HepG2 (cell line): Measurements from ENCODE around the gene WEE1. TPM values are rescaled to one million over a fixed set of nuclear protein-coding genes. Genes with fewer than 3 reads are reported as not detected.
A peak's percentile ranks its signal among the peaks of the same experiment; 100 is the strongest.

ENCODE experiments used
- AGO2 ChIP-seq: fragments of 200-400 bp; formaldehyde crosslinking; optimal IDR thresholded peaks from 2 replicates; pipeline ENCODE3; 2017; ENCODE audit warnings: mild to moderate bottlenecking, low read depth, low read length, moderate library complexity
- CEBPB ChIP-seq: IDR thresholded peaks from 2 replicates; pipeline ENCODE4 v1.6.1; 2011; ENCODE audit warnings: low read depth, low read length, improper control_type of control experiment, borderline replicate concordance
- CHD2 ChIP-seq: IDR thresholded peaks from 2 replicates; pipeline ENCODE4 v1.6.1; 2011; ENCODE audit warnings: low read depth, low read length, improper control_type of control experiment
- CHD4 ChIP-seq: fragments of 200-600 bp; sonication (generic); IDR thresholded peaks from 2 replicates; pipeline ENCODE4 v1.7.0; 2017; ENCODE audit warnings: mild to moderate bottlenecking, low read length, borderline replicate concordance
- ELF4 ChIP-seq: sonication (generic); formaldehyde crosslinking; IDR thresholded peaks from 2 replicates; pipeline ENCODE4 v1.5.0; 2020; ENCODE audit warnings: missing genetic modification reagents, mild to moderate bottlenecking, moderate library complexity, borderline replicate concordance
- HMG20A ChIP-seq: IDR thresholded peaks from 2 replicates; pipeline ENCODE4 v1.6.1; 2016; ENCODE audit warnings: borderline replicate concordance
- HOXA5 ChIP-seq: sonication (generic); formaldehyde crosslinking; IDR thresholded peaks from 2 replicates; pipeline ENCODE4 v1.4.0; 2020; ENCODE audit warnings: missing genetic modification reagents
- MAFG ChIP-seq: sonication (generic); formaldehyde crosslinking; IDR thresholded peaks from 2 replicates; pipeline ENCODE4 v1.5.1; 2020; ENCODE audit warnings: mild to moderate bottlenecking, missing genetic modification reagents
- MATR3 ChIP-seq: sonication (generic); formaldehyde crosslinking; IDR thresholded peaks from 2 replicates; pipeline ENCODE4 v1.4.0; 2020; ENCODE audit warnings: missing genetic modification reagents
- MBD4 ChIP-seq: IDR thresholded peaks from 2 replicates; pipeline ENCODE4 v1.6.1; 2012; ENCODE audit warnings: low read length, inconsistent platforms, borderline replicate concordance
- MEIS2 ChIP-seq: sonication (generic); formaldehyde crosslinking; IDR thresholded peaks from 2 replicates; pipeline ENCODE4 v1.9.0; 2021; ENCODE audit warnings: mild to moderate bottlenecking, missing genetic modification reagents
- PAWR ChIP-seq: sonication (generic); formaldehyde crosslinking; IDR thresholded peaks from 2 replicates; pipeline ENCODE4 v1.4.0; 2020; ENCODE audit warnings: missing genetic modification reagents, mild to moderate bottlenecking, borderline replicate concordance
- PCBP2 ChIP-seq: fragments of 200-400 bp; formaldehyde crosslinking; optimal IDR thresholded peaks from 2 replicates; pipeline ENCODE3; 2018; ENCODE audit warnings: low read length, low read depth; ENCODE audit not compliant: poor library complexity, severe bottlenecking
- RBM39 ChIP-seq: fragments of 200-400 bp; formaldehyde crosslinking; IDR thresholded peaks from one replicate; pipeline ENCODE4 v1.6.1; 2018; ENCODE audit warnings: antibody characterized with exemption, mild to moderate bottlenecking, low read depth, low read length; ENCODE audit not compliant: poor library complexity, severe bottlenecking
- RFX1 ChIP-seq: fragments of 450-650 bp; IDR thresholded peaks from 2 replicates; pipeline ENCODE4 v1.6.1; 2017
- SIN3A ChIP-seq: IDR thresholded peaks from 2 replicates; pipeline ENCODE4 v1.6.1; 2011; ENCODE audit warnings: low read depth, mild to moderate bottlenecking, control low read depth, low read length, borderline replicate concordance
- SNAPC2 ChIP-seq: sonication (generic); formaldehyde crosslinking; IDR thresholded peaks from 2 replicates; pipeline ENCODE4 v1.8.1; 2022; ENCODE audit warnings: mild to moderate bottlenecking, missing genetic modification reagents
- XRCC5 ChIP-seq: fragments of 200-400 bp; formaldehyde crosslinking; optimal IDR thresholded peaks from 2 replicates; pipeline ENCODE3; 2017; ENCODE audit warnings: mild to moderate bottlenecking, low read length
- ZBTB7A ChIP-seq: sonication (generic); formaldehyde crosslinking; IDR thresholded peaks from 2 replicates; pipeline ENCODE4 v1.8.0; 2022; ENCODE audit warnings: mild to moderate bottlenecking, missing genetic modification reagents
- ZBTB8A ChIP-seq: sonication (generic); formaldehyde crosslinking; IDR thresholded peaks from 2 replicates; pipeline ENCODE4 v1.4.0; 2020; ENCODE audit warnings: mild to moderate bottlenecking, low read depth, missing genetic modification reagents, borderline replicate concordance
- ZNF124 ChIP-seq: sonication (generic); formaldehyde crosslinking; IDR thresholded peaks from 2 replicates; pipeline ENCODE4 v1.4.0; 2020; ENCODE audit warnings: missing genetic modification reagents
- ZNF230 ChIP-seq: sonication (generic); formaldehyde crosslinking; IDR thresholded peaks from 2 replicates; pipeline ENCODE4 v1.4.0; 2020; ENCODE audit warnings: mild to moderate bottlenecking, missing genetic modification reagents
- ZNF251 ChIP-seq: sonication (generic); formaldehyde crosslinking; IDR thresholded peaks from 2 replicates; pipeline ENCODE4 v1.9.0; 2021; ENCODE audit warnings: mild to moderate bottlenecking, missing genetic modification reagents
- ZNF34 ChIP-seq: sonication (generic); formaldehyde crosslinking; IDR thresholded peaks from 2 replicates; pipeline ENCODE4 v1.4.0; 2020; ENCODE audit warnings: mild to moderate bottlenecking, missing genetic modification reagents, borderline replicate concordance
- ZNF7 ChIP-seq: IDR thresholded peaks from 2 replicates; pipeline ENCODE4 v1.6.1; 2016; ENCODE audit warnings: missing biosample characterization, missing genetic modification reagents
- ZNF839 ChIP-seq: sonication (generic); formaldehyde crosslinking; IDR thresholded peaks from 2 replicates; pipeline ENCODE4 v1.4.0; 2020; ENCODE audit warnings: missing genetic modification reagents, mild to moderate bottlenecking, borderline replicate concordance
- ZNF878 ChIP-seq: sonication (generic); formaldehyde crosslinking; IDR thresholded peaks from 2 replicates; pipeline ENCODE4 v1.8.1; 2023; ENCODE audit warnings: mild to moderate bottlenecking, missing genetic modification reagents, moderate library complexity
- polyA plus RNA-seq, 8 experiments: library from polyadenylated mRNA; depleted of rRNA in 3 of 8; stranded (reverse) in 7 of 8; unstranded in 1 of 8; fragments of >200 nt; fragmentation: Illumina TruSeq in 4 of 8; extraction: Trizol in 4 of 8; gene quantifications; 2 replicates each; pipeline versions ENCODE4 v1.2.1 to v1.2.3, GENCODE V29; 2011 to 2016; ENCODE audit warnings: low read depth in 4 of 8, missing spikeins in 1 of 8, mixed read lengths in 1 of 8; ENCODE audit not compliant: insufficient read depth in 1 of 8
- total RNA-seq, 5 experiments: library from RNA; depleted of rRNA; stranded (reverse); fragments of >200 nt; fragmentation: Illumina TruSeq; extraction: Trizol; gene quantifications; 2 replicates each; pipeline ENCODE4 v1.2.3, GENCODE V29; 2016; ENCODE audit warnings: low read depth in 1 of 5
- TF ChIP-seq, protein P1 (sequence below): sonication (generic); formaldehyde crosslinking; IDR thresholded peaks from 2 replicates; pipeline ENCODE4 v1.4.0; 2020; ENCODE audit warnings: mild to moderate bottlenecking, missing genetic modification reagents
- TF ChIP-seq, protein P2 (sequence below): sonication (generic); formaldehyde crosslinking; IDR thresholded peaks from 2 replicates; pipeline ENCODE4 v1.4.0; 2020; ENCODE audit warnings: missing genetic modification reagents

WEE1 gene
- total and polyA plus RNA-seq, 2 of the 13 experiments (the other 11 are each of a cell fraction or from before 2014, with no cell fraction given): 31.4 to 63.7 TPM

GRCh38 chr11:9573052-9573774 lies at the start of gene WEE1 (continued):
- TF ChIP-seq AGO2 (peak; percentile 89), HMG20A (no peak), ZNF124 (CRISPR knock-in tag) (peak; percentile 80; the same call in 1 of the 2 replicates), CEBPB (no peak), ZBTB7A (peak; percentile 49; the same call in 1 of the 2 replicates), RFX1 (no peak), MBD4 (no peak), ZNF230 (peak; percentile 66; the same call in 1 of the 2 replicates), MAFG (CRISPR knock-in tag) (no peak), MATR3 (CRISPR knock-in tag) (no peak), ZNF878 (CRISPR knock-in tag) (peak; percentile 98), MEIS2 (CRISPR knock-in tag) (peak; percentile 47; the same call in 1 of the 2 replicates), PCBP2 (no peak), ZNF7 (no peak), CHD2 (no peak), XRCC5 (peak; percentile 78), SIN3A (peak; percentile 32; the same call in 1 of the 2 replicates), HOXA5 (CRISPR knock-in tag) (no peak; the same call in 1 of the 2 replicates), PAWR (CRISPR knock-in tag) (0 out of 2 replicates have a peak, but pooled peaks have one; percentile 24), CHD4 (no peak), ZBTB8A (CRISPR knock-in tag) (peak; percentile 51; the same call in 1 of the 2 replicates), RBM39 (peak; percentile 86), ZNF34 (CRISPR knock-in tag) (peak; percentile 88), ZNF251 (0 out of 2 replicates have a peak, but pooled peaks have one; percentile 55), SNAPC2 (peak; percentile 73), ELF4 (CRISPR knock-in tag) (peak; percentile 96), ZNF839 (CRISPR knock-in tag) (no peak)
- TF ChIP-seq, protein P1, sequence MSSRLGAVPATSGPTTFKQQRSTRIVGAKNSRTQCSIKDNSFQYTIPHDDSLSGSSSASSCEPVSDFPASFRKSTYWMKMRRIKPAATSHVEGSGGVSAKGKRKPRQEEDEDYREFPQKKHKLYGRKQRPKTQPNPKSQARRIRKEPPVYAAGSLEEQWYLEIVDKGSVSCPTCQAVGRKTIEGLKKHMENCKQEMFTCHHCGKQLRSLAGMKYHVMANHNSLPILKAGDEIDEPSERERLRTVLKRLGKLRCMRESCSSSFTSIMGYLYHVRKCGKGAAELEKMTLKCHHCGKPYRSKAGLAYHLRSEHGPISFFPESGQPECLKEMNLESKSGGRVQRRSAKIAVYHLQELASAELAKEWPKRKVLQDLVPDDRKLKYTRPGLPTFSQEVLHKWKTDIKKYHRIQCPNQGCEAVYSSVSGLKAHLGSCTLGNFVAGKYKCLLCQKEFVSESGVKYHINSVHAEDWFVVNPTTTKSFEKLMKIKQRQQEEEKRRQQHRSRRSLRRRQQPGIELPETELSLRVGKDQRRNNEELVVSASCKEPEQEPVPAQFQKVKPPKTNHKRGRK (CRISPR knock-in tag): no peak
- TF ChIP-seq, protein P2, sequence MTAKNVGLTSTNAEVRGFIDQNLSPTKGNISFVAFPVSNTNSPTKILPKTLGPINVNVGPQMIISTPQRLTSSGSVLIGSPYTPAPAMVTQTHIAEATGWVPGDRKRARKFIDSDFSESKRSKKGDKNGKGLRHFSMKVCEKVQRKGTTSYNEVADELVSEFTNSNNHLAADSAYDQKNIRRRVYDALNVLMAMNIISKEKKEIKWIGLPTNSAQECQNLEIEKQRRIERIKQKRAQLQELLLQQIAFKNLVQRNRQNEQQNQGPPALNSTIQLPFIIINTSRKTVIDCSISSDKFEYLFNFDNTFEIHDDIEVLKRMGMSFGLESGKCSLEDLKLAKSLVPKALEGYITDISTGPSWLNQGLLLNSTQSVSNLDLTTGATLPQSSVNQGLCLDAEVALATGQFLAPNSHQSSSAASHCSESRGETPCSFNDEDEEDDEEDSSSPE (CRISPR knock-in tag): peak; percentile 99
